ENCODE results near the gene UBAC1. TPM values are rescaled to one million over a fixed set of nuclear protein-coding genes. Genes with fewer than 3 reads are reported as not detected.

The UBAC1 gene
- total and polyA plus RNA-seq, 10 of the 15 experiments (the other 5 are each of a cell fraction or from before 2014, with no cell fraction given): 16.7 to 54.6 (median 38.5) TPM

GRCh38 chr9:135928074-135928730 is 33.0 kb downstream of the UBAC1 start:
- in situ Hi-C loops (cut with MboI): no loop called here
- Histone ChIP-seq H3K9me3 (replicated peaks; ENCODE audit: control insufficient read depth, insufficient read depth, low read length) (no peaks in the 10 kb centered on the region), H3K36me3 (ENCODE audit: control insufficient read depth in 2 of 2, insufficient read depth in 2 of 2, low read length in 1 of 2) (peaks cover 4 to 8% of the 10 kb centered on the region in 2 experiments; a peak in 3 of 4 replicates), H3K4me3 (no peak overlapping the region), H3K27me3 (replicated peaks in 1 of 2; ENCODE audit: control insufficient read depth in 2 of 2, insufficient read depth in 2 of 2, low read length in 1 of 2) (no peaks in the 10 kb centered on the region), H2AFZ (ENCODE audit: control insufficient read depth, low read depth, low read length) (no peak overlapping the region), H3K27ac (ENCODE audit: control insufficient read depth, insufficient read depth) (no peak overlapping the region), H4K20me1 (ENCODE audit: control insufficient read depth, insufficient read depth) (no peaks in the 10 kb centered on the region), H3K79me2 (ENCODE audit: control insufficient read depth, insufficient read depth, low read length) (no peaks in the 10 kb centered on the region), H3K9ac (ENCODE audit: control insufficient read depth, insufficient read depth, low read length) (no peak overlapping the region), H3K4me1 (ENCODE audit: control insufficient read depth, insufficient read depth, low read length) (peaks cover 22% of the 10 kb centered on the region), H3K4me2 (ENCODE audit: control insufficient read depth, insufficient read depth) (no peak overlapping the region)
- no peak for TF ChIP-seq NKRF (conservative IDR thresholded peaks at IDR 0.05)
- TF ChIP-seq PRDM15 (CRISPR knock-in tag; IDR thresholded peaks at IDR 0.05): no peak
- TF ChIP-seq STAT1 (conservative IDR thresholded peaks at IDR 0.05): no peak
- no peak for TF ChIP-seq ASH2L (IDR thresholded peaks at IDR 0.05; ENCODE audit: borderline replicate concordance, low read depth)
- TF ChIP-seq NFYA (IDR thresholded peaks at IDR 0.05; ENCODE audit: borderline replicate concordance, low read depth, low read length): no peak
- no peak for TF ChIP-seq EGR1 (IDR thresholded peaks at IDR 0.05; ENCODE audit: borderline replicate concordance in 1 of 2, low read depth in 2 of 2, low read length in 2 of 2)
- TF ChIP-seq CBX5 (IDR thresholded peaks at IDR 0.05; ENCODE audit: low read depth): no peak
- ChIA-PET SMC1A (ENCODE audit: uncharacterized antibody, unreplicated experiment) (no interaction called here), POLR2A (no interaction called here), RAD21 (ENCODE audit: unreplicated experiment) (no interaction called here), CTCF (no interaction called here)
- WGBS (ENCODE audit: insufficient coverage, insufficient replicate concordance, low lambda C conversion rate, missing lambda C conversion rate): 87% methylated on average over 22 of the region's 23 CpGs
- intact Hi-C loops (cut with micrococcal nuclease; ENCODE audit: unreplicated experiment): no loop called here
- no TSS peak for BruUV-seq (replicated peaks)
- DNase-seq (ENCODE audit: low read depth, low spot score) (no peak), ATAC-seq (no peak), FAIRE-seq (no peak)
